HepG2 (cell line): ENCODE data around the gene SLC4A7. TPM values are rescaled to one million over a fixed set of nuclear protein-coding genes. Genes with fewer than 3 reads are reported as not detected.

Source experiments
- BCL3 ChIP-seq: sonication (generic); formaldehyde crosslinking; IDR thresholded peaks from 2 replicates; pipeline ENCODE4 v1.5.1; 2020; ENCODE audit warnings: mild to moderate bottlenecking, missing genetic modification reagents, moderate library complexity
- CCAR2 ChIP-seq: fragments of 200-400 bp; formaldehyde crosslinking; optimal IDR thresholded peaks from 2 replicates; pipeline ENCODE3; 2018; ENCODE audit warnings: low read depth, mild to moderate bottlenecking, low read length, moderate library complexity
- FLYWCH1 ChIP-seq: sonication (generic); formaldehyde crosslinking; IDR thresholded peaks from 2 replicates; pipeline ENCODE4 v1.8.1; 2023; ENCODE audit warnings: mild to moderate bottlenecking, missing genetic modification reagents
- GATA4 ChIP-seq: sonication (generic); IDR thresholded peaks from 2 replicates; pipeline ENCODE4 v1.6.1; 2016; ENCODE audit warnings: antibody characterized with exemption, low read depth, borderline replicate concordance
- GFI1 ChIP-seq: sonication (generic); formaldehyde crosslinking; IDR thresholded peaks from 2 replicates; pipeline ENCODE4 v1.5.0; 2020; ENCODE audit warnings: missing genetic modification reagents, mild to moderate bottlenecking, borderline replicate concordance
- HDAC2 ChIP-seq: sonication (generic); formaldehyde crosslinking; IDR thresholded peaks from 2 replicates; pipeline ENCODE4 v1.4.0; 2020; ENCODE audit warnings: missing genetic modification reagents
- KDM1A ChIP-seq: IDR thresholded peaks from 2 replicates; pipeline ENCODE4 v1.6.1; 2016; ENCODE audit warnings: missing compliant biosample characterization
- KLF13 ChIP-seq: sonication (generic); formaldehyde crosslinking; IDR thresholded peaks from 2 replicates; pipeline ENCODE4 v1.4.0; 2020; ENCODE audit warnings: mild to moderate bottlenecking, missing genetic modification reagents
- MAFG ChIP-seq: sonication (generic); formaldehyde crosslinking; IDR thresholded peaks from 2 replicates; pipeline ENCODE4 v1.5.1; 2020; ENCODE audit warnings: mild to moderate bottlenecking, missing genetic modification reagents
- MTF2 ChIP-seq: sonication (generic); formaldehyde crosslinking; IDR thresholded peaks from 2 replicates; pipeline ENCODE4 v1.5.0; 2020; ENCODE audit warnings: missing genetic modification reagents, borderline replicate concordance
- NFE2L2 ChIP-seq: fragments of 150-350 bp; IDR thresholded peaks from 2 replicates; pipeline ENCODE4 v1.6.1; 2014; ENCODE audit warnings: low read length
- NR2F1 ChIP-seq, 2 experiments: fragments of 450-650 bp in 1 of 2; formaldehyde crosslinking in 1 of 2; IDR thresholded peaks; 2 replicates each; pipeline versions ENCODE4 v1.5.0 to v1.6.1; 2016 to 2020; ENCODE audit warnings: mild to moderate bottlenecking in 1 of 2, missing compliant biosample characterization in 1 of 2, missing genetic modification reagents in 1 of 2, moderate library complexity in 1 of 2
- PPARG ChIP-seq: conservative IDR thresholded peaks from 2 replicates; pipeline ENCODE4 v1.6.1; 2016; ENCODE audit warnings: missing biosample characterization, missing genetic modification reagents
- SKI ChIP-seq: fragments of 450-650 bp; IDR thresholded peaks from one replicate; pipeline ENCODE4 v1.6.1; 2018; ENCODE audit warnings: mild to moderate bottlenecking; ENCODE audit not compliant: partially characterized antibody
- SMARCC2 ChIP-seq: fragments of 450-650 bp; IDR thresholded peaks from 2 replicates; pipeline ENCODE4 v1.6.1; 2017; ENCODE audit warnings: antibody characterized with exemption, mild to moderate bottlenecking
- SMARCE1 ChIP-seq: fragments of 450-650 bp; IDR thresholded peaks from 2 replicates; pipeline ENCODE4 v1.6.1; 2017; ENCODE audit warnings: borderline replicate concordance
- TARDBP ChIP-seq: sonication (generic); formaldehyde crosslinking; IDR thresholded peaks from 2 replicates; pipeline ENCODE4 v1.8.0; 2022; ENCODE audit warnings: mild to moderate bottlenecking, missing genetic modification reagents
- ZBTB44 ChIP-seq: sonication (generic); formaldehyde crosslinking; IDR thresholded peaks from 2 replicates; pipeline ENCODE4 v1.4.0; 2020; ENCODE audit warnings: missing genetic modification reagents
- ZFP62 ChIP-seq: sonication (generic); formaldehyde crosslinking; IDR thresholded peaks from 2 replicates; pipeline ENCODE4 v1.4.0; 2020; ENCODE audit warnings: missing genetic modification reagents
- ZFX ChIP-seq: sonication (generic); formaldehyde crosslinking; IDR thresholded peaks from 2 replicates; pipeline ENCODE4 v1.4.0; 2020; ENCODE audit warnings: mild to moderate bottlenecking, low read depth, missing genetic modification reagents, moderate library complexity
- ZNF235 ChIP-seq: sonication (generic); formaldehyde crosslinking; IDR thresholded peaks from 2 replicates; pipeline ENCODE4 v1.8.1; 2023; ENCODE audit warnings: mild to moderate bottlenecking, missing genetic modification reagents, borderline replicate concordance
- ZNF251 ChIP-seq: sonication (generic); formaldehyde crosslinking; IDR thresholded peaks from 2 replicates; pipeline ENCODE4 v1.9.0; 2021; ENCODE audit warnings: mild to moderate bottlenecking, missing genetic modification reagents
- ZNF275 ChIP-seq: sonication (generic); formaldehyde crosslinking; IDR thresholded peaks from 2 replicates; pipeline ENCODE4 v1.8.0; 2022; ENCODE audit warnings: missing genetic modification reagents, mild to moderate bottlenecking, inconsistent platforms, borderline replicate concordance
- ZNF616 ChIP-seq: sonication (generic); formaldehyde crosslinking; IDR thresholded peaks from 2 replicates; pipeline ENCODE4 v1.5.0; 2020; ENCODE audit warnings: low read depth, mild to moderate bottlenecking, missing genetic modification reagents
- ZNF660 ChIP-seq: sonication (generic); formaldehyde crosslinking; IDR thresholded peaks from 2 replicates; pipeline ENCODE4 v1.5.1; 2020; ENCODE audit warnings: mild to moderate bottlenecking, low read depth, missing genetic modification reagents, borderline replicate concordance
- ZNF672 ChIP-seq: sonication (generic); formaldehyde crosslinking; IDR thresholded peaks from 2 replicates; pipeline ENCODE4 v1.8.1; 2022; ENCODE audit warnings: missing genetic modification reagents
- ZNF7 ChIP-seq: IDR thresholded peaks from 2 replicates; pipeline ENCODE4 v1.6.1; 2016; ENCODE audit warnings: missing biosample characterization, missing genetic modification reagents
- ZNF766 ChIP-seq: sonication (generic); formaldehyde crosslinking; IDR thresholded peaks from 2 replicates; pipeline ENCODE4 v1.5.0; 2020; ENCODE audit warnings: missing genetic modification reagents, borderline replicate concordance
- ZNF781 ChIP-seq: sonication (generic); formaldehyde crosslinking; IDR thresholded peaks from 2 replicates; pipeline ENCODE4 v1.5.1; 2020; ENCODE audit warnings: borderline replicate concordance, mild to moderate bottlenecking, missing genetic modification reagents; ENCODE audit errors: not compliant biosample characterization
- ZNF850 ChIP-seq: sonication (generic); formaldehyde crosslinking; conservative IDR thresholded peaks from 2 replicates; pipeline ENCODE4 v1.9.0; 2021; ENCODE audit warnings: mild to moderate bottlenecking, missing genetic modification reagents
- polyA plus RNA-seq, 8 experiments: library from polyadenylated mRNA; depleted of rRNA in 3 of 8; stranded (reverse) in 7 of 8; unstranded in 1 of 8; fragments of >200 nt; fragmentation: Illumina TruSeq in 4 of 8; extraction: Trizol in 4 of 8; gene quantifications; 2 replicates each; pipeline versions ENCODE4 v1.2.1 to v1.2.3, GENCODE V29; 2011 to 2016; ENCODE audit warnings: low read depth in 4 of 8, missing spikeins in 1 of 8, mixed read lengths in 1 of 8; ENCODE audit not compliant: insufficient read depth in 1 of 8
- total RNA-seq, 5 experiments: library from RNA; depleted of rRNA; stranded (reverse); fragments of >200 nt; fragmentation: Illumina TruSeq; extraction: Trizol; gene quantifications; 2 replicates each; pipeline ENCODE4 v1.2.3, GENCODE V29; 2016; ENCODE audit warnings: low read depth in 1 of 5

The SLC4A7 gene
- total and polyA plus RNA-seq, 2 of the 13 experiments (the other 11 are each of a cell fraction or from before 2014, with no cell fraction given) = 16.4 to 43.8 TPM

- no peak for TF ChIP-seq BCL3 (CRISPR knock-in tag)
- TF ChIP-seq FLYWCH1 (CRISPR knock-in tag) = no peak
- no peak for TF ChIP-seq ZNF850 (CRISPR knock-in tag)
- peak; percentile 80 for TF ChIP-seq GFI1 (CRISPR knock-in tag)
- no peak for TF ChIP-seq MAFG
- TF ChIP-seq ZNF7 = no peak
- peak; percentile 78 for TF ChIP-seq HDAC2 (CRISPR knock-in tag)
- no peak for TF ChIP-seq ZNF672 (CRISPR knock-in tag)
- TF ChIP-seq ZNF660 (CRISPR knock-in tag) = no peak
- TF ChIP-seq ZNF616 (CRISPR knock-in tag) = no peak
- TF ChIP-seq SMARCC2 = no peak
- TF ChIP-seq ZNF766 (CRISPR knock-in tag) = no peak
- TF ChIP-seq KDM1A (CRISPR knock-in tag) = peak; percentile 99
- TF ChIP-seq MTF2 (CRISPR knock-in tag) = no peak
- no peak for TF ChIP-seq ZNF235 (CRISPR knock-in tag)
- peak; percentile 94 for TF ChIP-seq SKI
- peak; percentile 98 for TF ChIP-seq PPARG (CRISPR knock-in tag)
- TF ChIP-seq ZNF275 = no peak
- no peak for TF ChIP-seq ZNF251 (CRISPR knock-in tag)
- TF ChIP-seq ZBTB44 (CRISPR knock-in tag) = no peak
- TF ChIP-seq CCAR2 = no peak
- TF ChIP-seq TARDBP (CRISPR knock-in tag) = peak; percentile 50; the same call in 1 of the 2 replicates
- no peak for TF ChIP-seq SMARCE1
- peak; percentile 30; the same call in 1 of the 2 replicates for TF ChIP-seq ZFX
- TF ChIP-seq ZNF781 (CRISPR knock-in tag) = no peak
- no peak for TF ChIP-seq NFE2L2
- TF ChIP-seq ZFP62 (CRISPR knock-in tag) = no peak
- no peak for TF ChIP-seq KLF13 (CRISPR knock-in tag)
- TF ChIP-seq GATA4 = peak; percentile 18; the same call in 1 of the 2 replicates
- TF ChIP-seq NR2F1 (CRISPR knock-in tag; IDR thresholded peaks at IDR 0.05) = 0 out of 4 replicates have a peak, but pooled peaks of 1 of the 2 experiments have one; percentile 32
Observed at GRCh38 chr3:27366062-27366591, 118.1 kb downstream of the SLC4A7 start (continued).
